PC-9 (cell line): Measurements from ENCODE around the gene CNTNAP1. TPM values are rescaled to one million over a fixed set of nuclear protein-coding genes. Genes with fewer than 3 reads are reported as not detected.

Source experiments
- BruUV-seq: library from RNA; stranded (reverse); fragments of 400-500 nt; replicated peaks from 2 replicates; lab custom pipeline; 2021; lab: Mats Ljungman, UMichigan
- CTCF ChIA-PET: fragments of 300-600 bp; sonication (Branson Sonifier 250); formaldehyde crosslinking; loops from one replicate; lab custom pipeline; 2022; ENCODE audit warnings: antibody characterized with exemption; lab: Charles Lee
- POLR2A ChIA-PET: fragments of 300-600 bp; sonication (Branson Sonifier 250); formaldehyde crosslinking; loops from one replicate; lab custom pipeline; 2022; ENCODE audit warnings: antibody characterized with exemption; ENCODE audit not compliant: unreplicated experiment; lab: Charles Lee
- DNase-seq, 2 experiments: peaks; one replicate each; pipeline versions ENCODE4 v3.0.0 to v3.0.0-alpha.2; 2015 to 2022; ENCODE audit warnings: mixed read lengths in 1 of 2
- H2AFZ ChIP-seq: fragments of 200-600 bp; sonication (generic); 2 replicates; pipeline ENCODE4 v1.8.1; 2017; ENCODE audit warnings: antibody characterized with exemption
- H3F3A ChIP-seq: fragments of 200-600 bp; sonication (generic); 2 replicates; pipeline ENCODE4 v1.8.1; 2017; ENCODE audit warnings: antibody characterized with exemption, mild to moderate bottlenecking, low read depth; ENCODE audit not compliant: insufficient read depth
- H3K27ac ChIP-seq: fragments of 200-600 bp; sonication (generic); 2 replicates; pipeline ENCODE4 v1.6.1; 2016; ENCODE audit warnings: mixed run types
- H3K27me3 ChIP-seq: fragments of 200-600 bp; sonication (generic); 2 replicates; pipeline ENCODE4 v1.6.1; 2016; ENCODE audit warnings: low read depth, mixed run types; ENCODE audit not compliant: insufficient read depth
- H3K36me3 ChIP-seq: fragments of 200-600 bp; sonication (generic); 2 replicates; pipeline ENCODE4 v1.6.1; 2016; ENCODE audit warnings: low read depth, mixed run types
- H3K4me1 ChIP-seq: fragments of 200-600 bp; sonication (generic); replicated peaks from 2 replicates; pipeline ENCODE4 v1.6.1; 2016; ENCODE audit warnings: mixed run types; ENCODE audit not compliant: insufficient read depth
- H3K4me2 ChIP-seq: fragments of 200-600 bp; sonication (generic); 2 replicates; pipeline ENCODE4 v1.6.1; 2017; ENCODE audit warnings: mixed run types
- H3K4me3 ChIP-seq: fragments of 200-600 bp; sonication (generic); 2 replicates; pipeline ENCODE4 v1.6.1; 2016; ENCODE audit warnings: mixed run types
- H3K79me2 ChIP-seq: fragments of 200-600 bp; sonication (generic); 2 replicates; pipeline ENCODE4 v1.6.1; 2017; ENCODE audit warnings: low read depth, mixed run types
- H3K9me2 ChIP-seq: fragments of 200-600 bp; sonication (generic); 2 replicates; pipeline ENCODE4 v1.8.1; 2017; ENCODE audit warnings: mild to moderate bottlenecking; ENCODE audit not compliant: insufficient read depth
- H3K9me3 ChIP-seq: fragments of 200-600 bp; sonication (generic); 2 replicates; pipeline ENCODE4 v1.8.1; 2016; ENCODE audit warnings: low read depth; ENCODE audit not compliant: insufficient read depth
- H4K20me1 ChIP-seq: fragments of 200-600 bp; sonication (generic); 2 replicates; pipeline ENCODE4 v1.8.1; 2017; ENCODE audit not compliant: insufficient read depth
- EZH2 ChIP-seq: fragments of 200-600 bp; sonication (generic); IDR thresholded peaks from 2 replicates; pipeline ENCODE4 v1.8.0; 2017; ENCODE audit warnings: antibody characterized with exemption, low read depth
- intact Hi-C: fragments of 100-400 bp; cut with micrococcal nuclease; formaldehyde crosslinking; loops from one replicate; pipeline ENCODE4 v1.10.0; 2022; ENCODE audit not compliant: unreplicated experiment
- total RNA-seq: library from RNA; stranded (reverse); gene quantifications from 2 replicates; pipeline ENCODE4 v1.2.3, GENCODE V29; 2021
- TF ChIP-seq, protein P1 (sequence below): fragments of 200-600 bp; sonication (generic); conservative IDR thresholded peaks from 2 replicates; pipeline ENCODE4 v1.6.1; 2017; ENCODE audit warnings: mixed run types, antibody characterized with exemption, mild to moderate bottlenecking, moderate library complexity

The CNTNAP1 gene
- total RNA-seq, 1 experiment from 2014 or later: 1.8 TPM

DNA sequence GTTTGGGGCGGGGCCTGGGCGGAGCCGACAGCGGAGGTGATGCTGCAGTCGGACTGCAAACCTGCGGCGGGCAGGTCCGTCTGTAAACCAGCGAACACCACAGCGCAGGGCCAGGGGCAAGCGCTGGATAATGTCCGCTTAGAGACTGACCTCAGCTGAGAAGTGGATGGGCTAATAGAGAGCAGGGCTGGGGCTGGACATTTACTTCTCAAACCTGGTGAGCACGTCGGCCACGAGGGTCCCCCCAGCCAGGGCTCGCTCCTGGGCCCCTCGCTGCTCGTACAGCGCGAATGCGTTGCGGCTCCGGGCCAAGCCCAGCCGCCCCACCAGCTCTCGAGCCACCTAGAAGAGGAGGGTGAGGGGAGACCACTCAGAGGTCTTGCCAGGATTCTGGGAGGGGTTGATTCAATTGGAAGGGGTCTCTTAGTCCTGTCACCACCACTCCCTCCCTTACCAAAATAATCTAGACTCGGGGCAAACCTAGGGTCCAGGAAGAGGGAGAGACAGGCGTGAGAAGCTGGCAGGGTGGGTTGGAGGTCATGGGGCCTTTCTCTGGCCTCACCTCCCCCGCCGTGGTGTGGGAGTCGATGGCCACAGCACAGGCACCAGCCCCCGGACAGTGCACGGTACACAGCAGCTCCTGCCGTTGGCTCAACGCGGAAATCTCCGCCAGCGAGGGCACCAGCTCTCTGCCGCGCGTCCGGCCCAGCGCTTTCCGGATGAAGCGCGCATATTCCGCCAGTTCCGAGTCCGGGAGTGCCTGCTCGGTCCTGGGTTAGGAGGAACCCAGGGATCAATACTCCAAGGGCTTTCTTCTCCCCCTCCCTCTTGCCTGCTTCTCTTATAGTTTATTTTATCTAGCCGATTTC is 11.3 kb upstream of the CNTNAP1 start:
- TF ChIP-seq, protein P1, sequence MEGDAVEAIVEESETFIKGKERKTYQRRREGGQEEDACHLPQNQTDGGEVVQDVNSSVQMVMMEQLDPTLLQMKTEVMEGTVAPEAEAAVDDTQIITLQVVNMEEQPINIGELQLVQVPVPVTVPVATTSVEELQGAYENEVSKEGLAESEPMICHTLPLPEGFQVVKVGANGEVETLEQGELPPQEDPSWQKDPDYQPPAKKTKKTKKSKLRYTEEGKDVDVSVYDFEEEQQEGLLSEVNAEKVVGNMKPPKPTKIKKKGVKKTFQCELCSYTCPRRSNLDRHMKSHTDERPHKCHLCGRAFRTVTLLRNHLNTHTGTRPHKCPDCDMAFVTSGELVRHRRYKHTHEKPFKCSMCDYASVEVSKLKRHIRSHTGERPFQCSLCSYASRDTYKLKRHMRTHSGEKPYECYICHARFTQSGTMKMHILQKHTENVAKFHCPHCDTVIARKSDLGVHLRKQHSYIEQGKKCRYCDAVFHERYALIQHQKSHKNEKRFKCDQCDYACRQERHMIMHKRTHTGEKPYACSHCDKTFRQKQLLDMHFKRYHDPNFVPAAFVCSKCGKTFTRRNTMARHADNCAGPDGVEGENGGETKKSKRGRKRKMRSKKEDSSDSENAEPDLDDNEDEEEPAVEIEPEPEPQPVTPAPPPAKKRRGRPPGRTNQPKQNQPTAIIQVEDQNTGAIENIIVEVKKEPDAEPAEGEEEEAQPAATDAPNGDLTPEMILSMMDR: no peak
- TF ChIP-seq EZH2: no peak
- Histone ChIP-seq H3F3A (peaks cover 35% of the 10 kb centered on the region; the same call in 1 of the 2 replicates), H3K4me1 (peaks cover 48% of the 10 kb centered on the region), H3K79me2 (peaks cover 26% of the 10 kb centered on the region), H3K9me2 (no peaks in the 10 kb centered on the region), H4K20me1 (no peaks in the 10 kb centered on the region), H3K27me3 (no peaks in the 10 kb centered on the region), H3K27ac (no peak overlapping the region), H2AFZ (no peak overlapping the region), H3K4me3 (no peak overlapping the region), H3K9me3 (no peaks in the 10 kb centered on the region), H3K36me3 (no peaks in the 10 kb centered on the region), H3K4me2 (no peak overlapping the region)
- DNase-seq: no peak
- intact Hi-C loops: no loop called here
- ChIA-PET CTCF (no interaction called here), POLR2A (no interaction called here)
- no TSS peak for BruUV-seq

DNA sequence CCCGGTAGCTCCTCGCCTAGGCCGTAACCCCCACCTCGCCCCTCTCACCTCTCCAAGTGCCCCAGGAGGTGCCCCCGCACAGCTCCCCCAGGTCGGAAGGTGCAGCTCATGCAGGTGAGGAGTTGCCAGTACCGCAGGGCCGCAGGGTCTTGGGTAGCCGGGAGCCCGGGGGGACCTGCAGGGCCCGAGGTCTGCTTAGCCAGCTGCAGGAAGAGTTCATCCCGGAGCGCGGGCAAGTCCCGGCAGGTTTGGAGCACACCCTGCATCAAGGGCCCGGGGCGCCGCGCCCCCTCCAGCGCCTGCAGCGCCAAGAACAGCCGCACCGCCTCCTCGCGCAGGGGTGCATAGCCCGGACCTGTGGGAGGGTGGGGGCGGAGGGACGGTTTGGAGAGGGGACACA is 10.3 kb upstream of the CNTNAP1 start:
- Histone ChIP-seq H3K9me2 (no peaks in the 10 kb centered on the region), H3K36me3 (no peaks in the 10 kb centered on the region), H3K9me3 (no peaks in the 10 kb centered on the region), H3K79me2 (peaks cover 32% of the 10 kb centered on the region), H3K27ac (no peak overlapping the region), H3K4me3 (no peak overlapping the region), H3K27me3 (no peaks in the 10 kb centered on the region), H3F3A (peaks cover 30% of the 10 kb centered on the region; the same call in 1 of the 2 replicates), H2AFZ (no peak overlapping the region), H3K4me2 (no peak overlapping the region), H4K20me1 (no peaks in the 10 kb centered on the region), H3K4me1 (peaks cover 42% of the 10 kb centered on the region)
- TF ChIP-seq, protein P1: no peak
- TF ChIP-seq EZH2: no peak
- ChIA-PET CTCF (no interaction called here), POLR2A (no interaction called here)
- BruUV-seq: no TSS peak
- DNase-seq: no peak
- intact Hi-C loops: no loop called here

DNA sequence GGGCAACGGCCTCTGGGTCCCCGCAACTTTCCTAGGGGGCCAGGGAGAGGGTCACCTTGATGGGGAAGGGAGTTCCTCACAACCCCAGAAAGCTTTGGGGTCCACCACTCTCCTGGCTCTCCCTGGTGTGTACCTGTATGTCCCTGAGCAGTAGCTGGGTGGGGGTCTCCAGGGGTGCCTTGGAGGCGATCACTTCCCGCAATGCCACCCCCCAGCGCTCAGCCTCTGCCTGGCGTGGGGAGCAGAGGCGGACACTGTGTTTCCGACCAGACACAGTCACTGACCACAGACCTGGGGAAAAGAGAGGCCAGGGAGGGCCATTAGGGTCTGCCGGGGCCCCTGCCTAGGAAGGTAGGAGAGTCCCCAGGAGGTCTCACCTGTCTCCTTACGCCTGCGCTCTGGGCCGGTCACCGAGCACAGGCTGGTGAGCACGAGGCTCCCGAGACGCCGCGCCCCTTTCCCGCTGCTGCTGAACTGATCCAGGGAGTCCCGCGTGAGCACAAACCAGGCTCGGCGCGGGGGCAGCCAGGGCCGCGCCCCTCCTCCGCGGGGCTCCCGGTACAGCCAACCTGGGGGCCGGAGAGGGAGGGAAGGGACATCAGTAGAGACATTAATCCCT is 9.0 kb upstream of the CNTNAP1 start:
- no TSS peak for BruUV-seq
- peaks cover 36% of the 10 kb centered on the region for H3K4me1 ChIP-seq
- POLR2A ChIA-PET: no interaction called here
- H3F3A ChIP-seq: peaks cover 22% of the 10 kb centered on the region
- CTCF ChIA-PET: no interaction called here
- H3K4me2 ChIP-seq: no peak overlapping the region
- no peaks in the 10 kb centered on the region for H3K9me3 ChIP-seq
- H3K79me2 ChIP-seq: peaks cover 32% of the 10 kb centered on the region
- intact Hi-C loops: no loop called here
- no peaks in the 10 kb centered on the region for H4K20me1 ChIP-seq
- DNase-seq: no peak
- no peaks in the 10 kb centered on the region for H3K9me2 ChIP-seq
- H3K36me3 ChIP-seq: no peaks in the 10 kb centered on the region
- no peak overlapping the region for H3K27ac ChIP-seq
- no peak for TF ChIP-seq EZH2
- TF ChIP-seq, protein P1: no peak
- no peak overlapping the region for H3K4me3 ChIP-seq
- no peak overlapping the region for H2AFZ ChIP-seq
- no peaks in the 10 kb centered on the region for H3K27me3 ChIP-seq
